LNCaP clone FGC (cell line): ENCODE data around the gene OR10G3.
"Not testable (repeated sequence)": the region's sequence is repeated elsewhere in the genome, so short reads cannot be mapped to it uniquely, and the experiment has no call there.

Source experiments
- DNase-seq: peaks from one replicate; pipeline ENCODE4 v3.0.0-alpha.2; 2011; ENCODE audit warnings: low read depth
- H3K4me3 ChIP-seq: 2 replicates; pipeline ENCODE4 v1.5.1; 2011; ENCODE audit warnings: mild to moderate bottlenecking, low read depth, low read length, control low read depth
- TF ChIP-seq, protein P1 (sequence below): IDR thresholded peaks from 2 replicates; pipeline ENCODE4 v1.5.1; 2012; ENCODE audit warnings: mild to moderate bottlenecking; ENCODE audit not compliant: control insufficient read depth, insufficient read depth; ENCODE audit errors: extremely low read depth

Gene OR10G3

DNA sequence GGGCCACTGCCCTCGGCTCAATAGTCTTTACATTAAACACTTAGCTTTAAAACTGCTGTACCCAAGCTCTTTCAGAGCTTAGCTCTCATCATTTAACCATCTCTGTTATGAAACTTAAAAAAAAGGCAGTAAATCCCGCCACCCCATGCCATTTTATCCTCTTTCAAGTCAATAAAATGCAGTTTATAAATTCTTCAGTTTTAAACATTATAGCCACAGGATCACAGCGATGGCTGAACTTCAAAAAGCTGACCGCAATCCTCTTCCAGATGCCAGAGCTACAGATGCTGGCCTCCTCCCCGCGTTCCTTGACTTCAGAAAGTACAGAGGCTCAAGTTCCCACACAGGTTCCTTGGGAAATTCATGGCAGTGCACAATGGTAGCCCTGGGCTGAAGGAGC is 4.2 kb downstream of the OR10G3 start:
- no peak for DNase-seq
- no peak overlapping the region for H3K4me3 ChIP-seq
- TF ChIP-seq, protein P1, sequence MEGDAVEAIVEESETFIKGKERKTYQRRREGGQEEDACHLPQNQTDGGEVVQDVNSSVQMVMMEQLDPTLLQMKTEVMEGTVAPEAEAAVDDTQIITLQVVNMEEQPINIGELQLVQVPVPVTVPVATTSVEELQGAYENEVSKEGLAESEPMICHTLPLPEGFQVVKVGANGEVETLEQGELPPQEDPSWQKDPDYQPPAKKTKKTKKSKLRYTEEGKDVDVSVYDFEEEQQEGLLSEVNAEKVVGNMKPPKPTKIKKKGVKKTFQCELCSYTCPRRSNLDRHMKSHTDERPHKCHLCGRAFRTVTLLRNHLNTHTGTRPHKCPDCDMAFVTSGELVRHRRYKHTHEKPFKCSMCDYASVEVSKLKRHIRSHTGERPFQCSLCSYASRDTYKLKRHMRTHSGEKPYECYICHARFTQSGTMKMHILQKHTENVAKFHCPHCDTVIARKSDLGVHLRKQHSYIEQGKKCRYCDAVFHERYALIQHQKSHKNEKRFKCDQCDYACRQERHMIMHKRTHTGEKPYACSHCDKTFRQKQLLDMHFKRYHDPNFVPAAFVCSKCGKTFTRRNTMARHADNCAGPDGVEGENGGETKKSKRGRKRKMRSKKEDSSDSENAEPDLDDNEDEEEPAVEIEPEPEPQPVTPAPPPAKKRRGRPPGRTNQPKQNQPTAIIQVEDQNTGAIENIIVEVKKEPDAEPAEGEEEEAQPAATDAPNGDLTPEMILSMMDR = no peak

DNA sequence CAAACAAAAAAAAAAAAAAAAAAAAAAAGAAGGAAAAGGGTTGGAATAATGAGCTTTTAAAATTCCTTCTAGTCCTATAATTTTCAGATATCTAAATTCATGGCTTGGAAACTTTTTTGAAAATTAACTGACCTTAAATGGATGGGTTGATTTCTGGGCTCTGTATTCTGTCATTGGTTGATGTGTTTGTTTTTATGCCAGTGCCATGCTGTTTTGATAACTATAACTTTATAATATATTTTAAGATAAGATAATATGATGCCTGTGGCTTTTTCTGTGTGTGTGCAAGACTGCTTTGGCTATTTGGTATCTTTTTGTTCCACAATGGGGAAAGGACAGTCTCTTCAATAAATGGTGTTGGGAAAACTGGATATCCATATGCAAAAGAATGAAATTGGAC is 7.3 kb downstream of the OR10G3 start:
- H3K4me3 ChIP-seq = no peak overlapping the region
- no peak for DNase-seq
- TF ChIP-seq, protein P1 = no peak

DNA sequence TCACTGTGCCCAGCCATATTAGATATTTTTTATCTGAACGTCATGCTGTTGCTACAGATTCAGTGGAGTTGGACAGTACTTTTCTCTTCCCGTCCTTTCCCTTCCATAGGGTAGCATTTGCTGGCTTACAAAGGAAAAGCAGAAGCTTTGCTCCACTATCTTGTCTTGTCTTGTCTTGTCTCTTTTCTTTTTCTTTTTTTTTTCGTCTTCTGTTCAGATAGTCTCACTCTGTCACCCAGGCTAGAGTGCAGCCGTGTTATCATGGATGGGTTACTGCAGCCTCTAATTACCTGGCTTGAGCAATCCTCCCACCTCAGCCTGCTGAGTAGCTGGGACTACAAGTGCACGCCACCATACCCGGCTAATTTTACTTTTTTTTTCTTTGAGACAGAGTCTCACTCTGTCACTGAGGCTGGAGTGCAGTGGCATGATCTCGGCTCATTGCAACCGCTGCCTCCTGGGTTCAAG is 21.1 kb downstream of the OR10G3 start:
- no peak for DNase-seq
- TF ChIP-seq, protein P1 = no peak
- H3K4me3 ChIP-seq = no peak overlapping the region

DNA sequence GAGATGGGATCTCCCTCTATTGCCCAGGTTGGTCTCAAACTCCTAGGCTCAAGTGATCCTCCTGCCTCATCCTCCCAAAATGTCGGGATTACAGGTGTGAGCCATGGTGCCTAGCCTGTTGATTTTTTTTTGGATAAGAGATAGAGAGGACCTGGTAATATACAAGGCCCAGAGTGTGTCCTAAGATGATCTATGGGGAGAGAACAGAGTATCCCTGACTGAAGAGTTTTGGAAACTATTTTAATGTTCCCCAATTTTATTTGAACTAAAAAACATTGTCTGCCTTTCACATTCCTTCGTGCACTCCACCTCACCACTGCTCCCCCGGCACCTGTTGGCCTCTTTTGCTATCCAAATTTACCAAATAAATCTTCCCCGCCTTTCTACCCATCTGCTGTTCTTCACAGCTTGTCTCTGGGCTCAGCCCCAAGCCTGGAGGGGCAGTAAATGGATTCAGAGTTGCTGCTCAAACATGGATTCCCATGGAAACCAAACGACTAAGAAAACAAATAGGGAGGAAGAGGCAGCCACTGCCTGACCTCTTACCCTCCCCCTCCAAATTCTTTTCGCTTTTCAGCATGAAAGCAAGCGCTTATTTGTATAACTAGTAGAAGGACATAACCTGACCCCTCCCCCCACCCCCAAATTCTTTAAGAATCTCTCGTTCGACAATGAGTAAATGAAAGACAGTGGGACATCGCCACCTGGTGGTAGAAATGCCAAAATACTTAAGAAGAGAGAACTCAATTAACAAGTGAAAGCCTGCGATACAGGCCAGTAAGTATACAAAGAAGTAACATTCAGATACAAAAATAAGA is 22.6 kb downstream of the OR10G3 start:
- peak; percentile 91 for DNase-seq
- peak overlapping the region; percentile 22; the same call in 1 of the 2 replicates for H3K4me3 ChIP-seq

DNA sequence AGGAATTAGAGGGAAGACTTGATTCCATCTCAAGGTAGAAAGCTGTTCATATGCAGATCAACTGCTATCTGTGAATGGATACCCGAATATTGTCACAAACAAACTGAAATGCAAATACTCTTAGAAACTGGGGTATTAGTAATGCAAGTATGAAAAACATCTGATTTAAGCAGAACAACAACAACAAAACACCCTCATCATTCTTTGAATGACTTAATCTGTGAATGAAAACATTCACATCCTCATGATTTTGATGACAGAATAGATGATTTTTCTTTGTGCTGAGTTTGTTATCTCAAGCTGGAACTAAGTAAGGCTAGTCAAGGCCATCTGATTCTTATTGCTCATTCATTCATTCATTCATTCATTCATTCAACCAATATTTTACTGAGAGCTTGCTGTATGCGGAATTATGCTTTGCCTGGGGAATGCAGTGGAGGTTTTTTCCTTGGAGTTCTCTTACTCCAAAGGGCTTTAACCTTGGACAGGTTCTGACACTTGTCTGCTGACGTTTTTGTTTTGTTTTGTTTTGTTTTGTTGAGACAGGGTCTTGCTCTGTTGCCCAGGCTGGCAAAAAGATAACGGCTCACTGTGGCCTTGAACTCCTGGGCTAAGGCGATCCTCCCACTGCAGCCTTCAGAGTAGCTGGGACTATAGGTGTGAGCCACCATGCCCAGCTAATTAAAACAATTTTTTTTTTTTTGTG is 23.3 kb downstream of the OR10G3 start:
- no peak overlapping the region for H3K4me3 ChIP-seq
- TF ChIP-seq, protein P1 = no peak
- no peak for DNase-seq

More for the DNA sequence above, 22.6 kb downstream of the OR10G3 start:
- TF ChIP-seq, protein P1 = peak; percentile 60

DNA sequence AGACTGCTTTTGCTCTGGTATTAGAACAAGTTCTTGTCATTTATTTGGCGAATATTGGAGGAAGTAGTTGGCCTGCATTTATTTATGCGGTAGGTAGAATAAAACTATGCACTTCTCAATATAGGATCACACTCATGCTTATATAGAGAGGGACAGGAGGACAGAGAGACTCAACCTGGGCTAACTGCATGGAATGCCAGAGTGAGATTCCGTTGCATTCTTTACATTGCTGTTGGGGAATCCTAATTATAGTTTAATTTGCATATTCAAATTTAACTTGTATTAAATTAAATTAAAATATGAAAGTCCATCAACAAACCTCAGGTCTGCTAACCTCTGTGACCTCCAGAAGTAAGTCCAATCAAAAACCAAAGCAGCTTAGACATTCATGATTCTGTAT is 26.6 kb downstream of the OR10G3 start:
- no peak overlapping the region for H3K4me3 ChIP-seq
- TF ChIP-seq, protein P1 = no peak
- no peak for DNase-seq

DNA sequence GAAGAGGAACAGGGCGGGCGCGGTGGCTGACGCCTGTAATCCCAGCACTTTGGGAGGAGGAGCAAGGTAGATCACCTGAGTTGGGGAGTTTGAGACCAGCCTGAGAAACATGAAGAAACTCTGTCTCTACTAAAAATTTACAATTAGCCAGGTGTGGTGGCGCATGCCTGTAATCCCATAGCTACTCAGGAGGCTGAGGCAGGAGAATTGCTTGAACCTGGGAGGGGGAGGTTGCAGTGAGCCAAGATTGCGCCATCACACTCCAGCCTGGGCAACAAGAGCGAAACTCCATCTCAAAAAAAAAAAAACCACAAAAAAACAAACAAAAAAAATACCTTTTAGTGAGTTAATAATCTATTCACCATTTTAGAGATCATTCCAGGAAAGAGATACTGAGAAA is 35.3 kb downstream of the OR10G3 start:
- H3K4me3 ChIP-seq, DNase-seq: not testable (repeated sequence)
